HepG2 (cell line): ENCODE data around the gene ABL2. TPM values are rescaled to one million over a fixed set of nuclear protein-coding genes. Genes with fewer than 3 reads are reported as not detected.

Experiments
- ATAC-seq: fragments of 200-7000 bp; cut with Tn5 transposase; 3 replicates; pipeline ENCODE4 v1.9.1; 2020; ENCODE audit warnings: mild to moderate bottlenecking, moderate library complexity
- BruUV-seq: library from RNA; stranded (reverse); fragments of 400-500 nt; replicated peaks from 2 replicates; lab custom pipeline; 2021; lab: Mats Ljungman, UMichigan
- CTCF ChIA-PET: fragments of 300-600 bp; formaldehyde crosslinking; extraction: SDS; loops from one replicate; lab custom pipeline; 2021; ENCODE audit warnings: low total read pairs, inconsistent platforms, low intra/inter-chr PET ratio; lab: Yijun Ruan, JAX
- POLR2A ChIA-PET: fragments of 350-600 bp; sonication (Branson Sonifier 250); formaldehyde crosslinking; loops from one replicate; lab custom pipeline; 2020; ENCODE audit warnings: antibody characterized with exemption, inconsistent platforms; lab: Yijun Ruan, JAX
- DNase-seq: peaks from one replicate; pipeline ENCODE4 v3.0.0-alpha.2; 2015; ENCODE audit warnings: low spot score
- FAIRE-seq: peaks from 3 replicates; lab custom pipeline; 2011; peaks lifted over from hg19 to GRCh38; lab: Jason Lieb, UNC
- H2AFZ ChIP-seq: one replicate; pipeline ENCODE4 v1.6.1; 2011; ENCODE audit warnings: low read length, inconsistent platforms
- H3K27ac ChIP-seq: fragments of 300-600 bp; 3 replicates; pipeline ENCODE4 v1.8.0; 2011; ENCODE audit warnings: mixed run types, mild to moderate bottlenecking, mixed read lengths, low read length, inconsistent platforms; ENCODE audit not compliant: insufficient read depth; ENCODE audit errors: extremely low read length
- H3K27me3 ChIP-seq, 2 experiments: fragments of 200-600 bp in 1 of 2; 2 replicates in 1 of 2; 3 replicates in 1 of 2; pipeline versions ENCODE4 v1.6.0 to v1.8.0; 2011; ENCODE audit warnings: low read length in 2 of 2, mild to moderate bottlenecking in 2 of 2, moderate library complexity in 2 of 2, inconsistent platforms in 1 of 2; ENCODE audit not compliant: insufficient read depth in 2 of 2, control insufficient read depth in 1 of 2
- H3K36me3 ChIP-seq, 2 experiments: fragments of 200-600 bp in 1 of 2; replicated peaks in 1 of 2; 2 replicates in 1 of 2; 3 replicates in 1 of 2; pipeline versions ENCODE4 v1.5.1 to v1.8.0; 2011; ENCODE audit warnings: low read length in 2 of 2, inconsistent platforms in 1 of 2; ENCODE audit not compliant: insufficient read depth in 2 of 2, control insufficient read depth in 1 of 2
- H3K4me1 ChIP-seq: 2 replicates; pipeline ENCODE4 v1.5.1; 2012; ENCODE audit warnings: low read length, inconsistent platforms; ENCODE audit not compliant: insufficient read depth
- H3K4me2 ChIP-seq: 2 replicates; pipeline ENCODE4 v1.6.0; 2011; ENCODE audit warnings: low read depth, low read length, inconsistent platforms
- H3K4me3 ChIP-seq, 3 experiments: fragments of 200-600 bp in 1 of 3; sonication (generic), shearing (Covaris generic) in 1 of 3; replicated peaks in 1 of 3; 2 replicates each; pipeline ENCODE4 v1.5.1; 2011 to 2016; ENCODE audit warnings: low read length in 3 of 3, inconsistent platforms in 2 of 3, low read depth in 2 of 3, mild to moderate bottlenecking in 2 of 3, control low read depth in 1 of 3, mixed read lengths in 1 of 3; ENCODE audit not compliant: insufficient read depth in 1 of 3
- H3K79me2 ChIP-seq: one replicate; pipeline ENCODE4 v1.6.1; 2011; ENCODE audit warnings: low read length, inconsistent platforms; ENCODE audit not compliant: insufficient read depth
- H3K9ac ChIP-seq: 2 replicates; pipeline ENCODE4 v1.6.0; 2011; ENCODE audit warnings: mild to moderate bottlenecking, low read depth, low read length, inconsistent platforms; ENCODE audit not compliant: insufficient read depth
- H3K9me3 ChIP-seq: 2 replicates; pipeline ENCODE4 v1.5.1; 2012; ENCODE audit warnings: mild to moderate bottlenecking, low read length
- H4K20me1 ChIP-seq: 2 replicates; pipeline ENCODE4 v1.6.0; 2011; ENCODE audit warnings: inconsistent platforms, mild to moderate bottlenecking, low read length, moderate library complexity; ENCODE audit not compliant: insufficient read depth
- ATAD3A ChIP-seq: sonication (generic); formaldehyde crosslinking; IDR thresholded peaks from 2 replicates; pipeline ENCODE4 v1.4.0; 2020; ENCODE audit warnings: missing genetic modification reagents
- GATAD2A ChIP-seq: IDR thresholded peaks from 2 replicates; pipeline ENCODE4 v1.6.1; 2016
- MTF2 ChIP-seq: sonication (generic); formaldehyde crosslinking; IDR thresholded peaks from 2 replicates; pipeline ENCODE4 v1.5.0; 2020; ENCODE audit warnings: missing genetic modification reagents, borderline replicate concordance
- NR2F2 ChIP-seq: IDR thresholded peaks from 2 replicates; pipeline ENCODE4 v1.6.1; 2012; ENCODE audit warnings: low read depth, inconsistent platforms, borderline replicate concordance
- WGBS: methylation state at CpG from one replicate; pipeline ENCODE4 v1.1.6; 2017; ENCODE audit warnings: low lambda C conversion rate; 5-methylcytosine and 5-hydroxymethylcytosine counted together
- in situ Hi-C: cut with HindIII; loops from 2 replicates; pipeline ENCODE4 v1.10.0; 2017; ENCODE audit warnings: low pct_unique_long_range_greater_than_20kb; ENCODE audit not compliant: extremely low pct_ligation_motif_present
- intact Hi-C: fragments of 100-400 bp; cut with micrococcal nuclease; formaldehyde crosslinking; loops from one replicate; pipeline ENCODE4 v1.10.0; 2022; ENCODE audit not compliant: unreplicated experiment
- polyA plus RNA-seq, 8 experiments: library from polyadenylated mRNA; depleted of rRNA in 3 of 8; stranded (reverse) in 7 of 8; unstranded in 1 of 8; fragments of >200 nt; fragmentation: Illumina TruSeq in 4 of 8; extraction: Trizol in 4 of 8; gene quantifications; 2 replicates each; pipeline versions ENCODE4 v1.2.1 to v1.2.3, GENCODE V29; 2011 to 2016; ENCODE audit warnings: low read depth in 4 of 8, missing spikeins in 1 of 8, mixed read lengths in 1 of 8; ENCODE audit not compliant: insufficient read depth in 1 of 8
- total RNA-seq, 5 experiments: library from RNA; depleted of rRNA; stranded (reverse); fragments of >200 nt; fragmentation: Illumina TruSeq; extraction: Trizol; gene quantifications; 2 replicates each; pipeline ENCODE4 v1.2.3, GENCODE V29; 2016; ENCODE audit warnings: low read depth in 1 of 5
- TF ChIP-seq, protein P1 (sequence below): sonication (generic); formaldehyde crosslinking; IDR thresholded peaks from 2 replicates; pipeline ENCODE4 v1.4.0; 2020; ENCODE audit warnings: missing genetic modification reagents

The ABL2 gene
- total and polyA plus RNA-seq, 2 of the 13 experiments (the other 11 are each of a cell fraction or from before 2014, with no cell fraction given): 5.8 to 6.0 TPM

- TF ChIP-seq NR2F2: peak; percentile 93
- TF ChIP-seq GATAD2A (CRISPR knock-in tag): peak; percentile 57; the same call in 1 of the 2 replicates
- TF ChIP-seq MTF2: no peak
Measured at GRCh38 chr1:179089827-179090482, 139.5 kb downstream of the ABL2 start (continued).

- Histone ChIP-seq H3K4me3 (no peak overlapping the region), H3K27ac (no peak overlapping the region), H3K9me3 (no peaks in the 10 kb centered on the region), H3K9ac (no peak overlapping the region)
- 100% methylated on average over 8 of the region's 11 CpGs for WGBS
- no peak for FAIRE-seq
- intact Hi-C loops (no loop called here), in situ Hi-C loops (loop anchor here (10.0 kb wide), 1 partner anchor 277 kb away; the partner anchor contains the start of gene AXDND1)
- CTCF ChIA-PET: no interaction called here
- TF ChIP-seq, protein P1, sequence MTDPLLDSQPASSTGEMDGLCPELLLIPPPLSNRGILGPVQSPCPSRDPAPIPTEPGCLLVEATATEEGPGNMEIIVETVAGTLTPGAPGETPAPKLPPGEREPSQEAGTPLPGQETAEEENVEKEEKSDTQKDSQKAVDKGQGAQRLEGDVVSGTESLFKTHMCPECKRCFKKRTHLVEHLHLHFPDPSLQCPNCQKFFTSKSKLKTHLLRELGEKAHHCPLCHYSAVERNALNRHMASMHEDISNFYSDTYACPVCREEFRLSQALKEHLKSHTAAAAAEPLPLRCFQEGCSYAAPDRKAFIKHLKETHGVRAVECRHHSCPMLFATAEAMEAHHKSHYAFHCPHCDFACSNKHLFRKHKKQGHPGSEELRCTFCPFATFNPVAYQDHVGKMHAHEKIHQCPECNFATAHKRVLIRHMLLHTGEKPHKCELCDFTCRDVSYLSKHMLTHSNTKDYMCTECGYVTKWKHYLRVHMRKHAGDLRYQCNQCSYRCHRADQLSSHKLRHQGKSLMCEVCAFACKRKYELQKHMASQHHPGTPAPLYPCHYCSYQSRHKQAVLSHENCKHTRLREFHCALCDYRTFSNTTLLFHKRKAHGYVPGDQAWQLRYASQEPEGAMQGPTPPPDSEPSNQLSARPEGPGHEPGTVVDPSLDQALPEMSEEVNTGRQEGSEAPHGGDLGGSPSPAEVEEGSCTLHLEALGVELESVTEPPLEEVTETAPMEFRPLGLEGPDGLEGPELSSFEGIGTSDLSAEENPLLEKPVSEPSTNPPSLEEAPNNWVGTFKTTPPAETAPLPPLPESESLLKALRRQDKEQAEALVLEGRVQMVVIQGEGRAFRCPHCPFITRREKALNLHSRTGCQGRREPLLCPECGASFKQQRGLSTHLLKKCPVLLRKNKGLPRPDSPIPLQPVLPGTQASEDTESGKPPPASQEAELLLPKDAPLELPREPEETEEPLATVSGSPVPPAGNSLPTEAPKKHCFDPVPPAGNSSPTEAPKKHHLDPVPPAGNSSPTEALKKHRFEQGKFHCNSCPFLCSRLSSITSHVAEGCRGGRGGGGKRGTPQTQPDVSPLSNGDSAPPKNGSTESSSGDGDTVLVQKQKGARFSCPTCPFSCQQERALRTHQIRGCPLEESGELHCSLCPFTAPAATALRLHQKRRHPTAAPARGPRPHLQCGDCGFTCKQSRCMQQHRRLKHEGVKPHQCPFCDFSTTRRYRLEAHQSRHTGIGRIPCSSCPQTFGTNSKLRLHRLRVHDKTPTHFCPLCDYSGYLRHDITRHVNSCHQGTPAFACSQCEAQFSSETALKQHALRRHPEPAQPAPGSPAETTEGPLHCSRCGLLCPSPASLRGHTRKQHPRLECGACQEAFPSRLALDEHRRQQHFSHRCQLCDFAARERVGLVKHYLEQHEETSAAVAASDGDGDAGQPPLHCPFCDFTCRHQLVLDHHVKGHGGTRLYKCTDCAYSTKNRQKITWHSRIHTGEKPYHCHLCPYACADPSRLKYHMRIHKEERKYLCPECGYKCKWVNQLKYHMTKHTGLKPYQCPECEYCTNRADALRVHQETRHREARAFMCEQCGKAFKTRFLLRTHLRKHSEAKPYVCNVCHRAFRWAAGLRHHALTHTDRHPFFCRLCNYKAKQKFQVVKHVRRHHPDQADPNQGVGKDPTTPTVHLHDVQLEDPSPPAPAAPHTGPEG (CRISPR knock-in tag): no peak
- no peak for TF ChIP-seq ATAD3A (CRISPR knock-in tag)
- TF ChIP-seq, all 625 proteins: peak for 0
- Histone ChIP-seq H3K36me3 (peaks cover 2 to 8% of the 10 kb centered on the region in 2 experiments; a peak in 2 of 5 replicates), H3K4me2 (no peak overlapping the region), H3K27me3 (no peaks in the 10 kb centered on the region), H3K4me1 (peaks cover 58% of the 10 kb centered on the region), H3K79me2 (peaks cover 14% of the 10 kb centered on the region), H2AFZ (no peak overlapping the region), H4K20me1 (no peaks in the 10 kb centered on the region)
- POLR2A ChIA-PET: no interaction called here
- BruUV-seq: no TSS peak
- no peak for ATAC-seq
- no peak for DNase-seq
Measured at GRCh38 chr1:179087665-179088064, 141.8 kb downstream of the ABL2 start.
